ENCODE data around the gene ACTN2.

Gene ACTN2

DNA sequence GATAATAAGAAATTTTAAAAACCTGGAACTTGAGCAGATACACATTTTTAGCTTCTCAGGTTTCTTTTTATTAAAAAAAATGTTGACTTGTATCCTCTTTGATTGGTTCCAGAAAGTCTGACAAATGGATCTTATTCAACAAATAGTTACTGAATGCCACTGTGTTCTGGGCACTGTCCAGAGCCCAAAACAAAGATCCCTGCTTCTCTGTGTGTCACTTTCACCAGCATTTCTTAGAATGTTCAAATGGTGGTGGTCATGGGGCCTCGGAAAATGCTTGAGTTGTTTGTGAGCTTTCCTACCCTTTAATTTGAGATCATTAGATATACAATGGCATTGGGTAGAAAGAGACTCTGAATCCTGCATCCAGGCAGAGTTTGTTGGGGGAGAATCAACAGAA lies 19.9 kb downstream of the ACTN2 start:
- DNase-seq (ENCODE audit: low spot score), result no peak
- TF ChIP-seq, protein P1, sequence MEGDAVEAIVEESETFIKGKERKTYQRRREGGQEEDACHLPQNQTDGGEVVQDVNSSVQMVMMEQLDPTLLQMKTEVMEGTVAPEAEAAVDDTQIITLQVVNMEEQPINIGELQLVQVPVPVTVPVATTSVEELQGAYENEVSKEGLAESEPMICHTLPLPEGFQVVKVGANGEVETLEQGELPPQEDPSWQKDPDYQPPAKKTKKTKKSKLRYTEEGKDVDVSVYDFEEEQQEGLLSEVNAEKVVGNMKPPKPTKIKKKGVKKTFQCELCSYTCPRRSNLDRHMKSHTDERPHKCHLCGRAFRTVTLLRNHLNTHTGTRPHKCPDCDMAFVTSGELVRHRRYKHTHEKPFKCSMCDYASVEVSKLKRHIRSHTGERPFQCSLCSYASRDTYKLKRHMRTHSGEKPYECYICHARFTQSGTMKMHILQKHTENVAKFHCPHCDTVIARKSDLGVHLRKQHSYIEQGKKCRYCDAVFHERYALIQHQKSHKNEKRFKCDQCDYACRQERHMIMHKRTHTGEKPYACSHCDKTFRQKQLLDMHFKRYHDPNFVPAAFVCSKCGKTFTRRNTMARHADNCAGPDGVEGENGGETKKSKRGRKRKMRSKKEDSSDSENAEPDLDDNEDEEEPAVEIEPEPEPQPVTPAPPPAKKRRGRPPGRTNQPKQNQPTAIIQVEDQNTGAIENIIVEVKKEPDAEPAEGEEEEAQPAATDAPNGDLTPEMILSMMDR (IDR thresholded peaks at IDR 0.05; ENCODE audit: extremely low read depth, missing control alignments), result no peak

- TF ChIP-seq, protein P1 (IDR thresholded peaks at IDR 0.05; ENCODE audit: extremely low read depth, missing control alignments), result no peak
- DNase-seq (ENCODE audit: low spot score), result no peak
Observed at GRCh38 chr1:236710328-236710892, 24.1 kb downstream of the ACTN2 start.

DNA sequence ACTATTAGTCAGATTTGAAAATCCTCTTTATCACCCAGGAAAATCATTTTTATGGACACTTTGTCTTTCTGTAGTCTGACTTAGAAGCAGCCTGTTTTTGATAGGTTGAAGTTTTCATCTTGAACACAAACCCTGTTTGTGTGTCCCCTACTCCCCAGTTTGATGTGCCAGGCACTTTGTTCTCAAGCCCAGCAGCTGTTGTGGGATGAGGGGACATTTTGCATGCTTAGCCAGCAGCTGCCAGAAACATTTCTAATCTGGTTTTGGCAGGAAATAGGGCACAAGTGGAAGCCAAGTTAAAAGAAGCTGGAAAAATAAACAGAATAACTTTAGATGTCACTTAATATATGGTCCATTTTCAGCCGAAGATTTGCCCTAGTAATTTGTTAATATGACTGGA lies 29.9 kb downstream of the ACTN2 start:
- TF ChIP-seq, protein P1 (IDR thresholded peaks at IDR 0.05; ENCODE audit: extremely low read depth, missing control alignments), result no peak
- DNase-seq (ENCODE audit: low spot score), result no peak

- DNase-seq (ENCODE audit: low spot score), result no peak
- TF ChIP-seq, protein P1 (IDR thresholded peaks at IDR 0.05; ENCODE audit: extremely low read depth, missing control alignments), result no peak
Observed at GRCh38 chr1:236717811-236718210, 31.5 kb downstream of the ACTN2 start.

DNA sequence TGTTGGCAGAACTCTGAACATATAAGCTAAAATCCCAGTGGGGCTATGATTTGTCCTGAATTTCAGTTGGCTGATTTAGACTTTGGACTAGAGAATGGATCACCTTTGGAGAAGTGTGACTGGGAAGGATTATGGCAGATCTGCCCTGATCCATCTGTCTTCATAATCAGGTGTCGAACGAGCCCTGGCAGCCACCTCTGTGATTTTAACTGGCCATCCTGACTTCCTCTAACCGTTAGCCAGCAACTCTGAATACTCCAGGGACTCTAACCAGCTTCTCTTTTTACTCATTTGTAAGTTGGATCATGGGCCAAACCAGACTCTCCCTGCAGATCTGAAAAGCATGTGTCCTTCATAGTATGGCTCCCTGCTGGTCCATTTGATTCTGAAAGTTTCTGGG lies 32.0 kb downstream of the ACTN2 start:
- no peak for DNase-seq (ENCODE audit: low spot score)
- TF ChIP-seq, protein P1 (IDR thresholded peaks at IDR 0.05; ENCODE audit: extremely low read depth, missing control alignments), result no peak

- no peak for DNase-seq (ENCODE audit: low spot score)
- TF ChIP-seq, protein P1 (IDR thresholded peaks at IDR 0.05; ENCODE audit: extremely low read depth, missing control alignments), result no peak
Observed at GRCh38 chr1:236720206-236720605, 33.9 kb downstream of the ACTN2 start.

GRCh38 chr1:236720611-236721010 lies 34.3 kb downstream of the ACTN2 start:
- TF ChIP-seq, protein P1 (IDR thresholded peaks at IDR 0.05; ENCODE audit: extremely low read depth, missing control alignments), result no peak
- no peak for DNase-seq (ENCODE audit: low spot score)

Measured in GM20000 (cell line).